ENCODE data around the gene ZNF451.

ZNF451 gene

GRCh38 chr6:57173056-57173885, 83.3 kb downstream of the ZNF451 start:
- H3K4me3 ChIP-seq (ENCODE audit: low read depth, low read length) = peak overlapping the region; percentile 92
- TF ChIP-seq CTCF (IDR thresholded peaks at IDR 0.05; ENCODE audit: low read depth, low read length) = no peak

- no peak for TF ChIP-seq CTCF (IDR thresholded peaks at IDR 0.05; ENCODE audit: low read depth, low read length)
- peak overlapping the region; percentile 92 for H3K4me3 ChIP-seq (ENCODE audit: low read depth, low read length)
Measured at GRCh38 chr6:57173886-57174510, 84.0 kb downstream of the ZNF451 start.

- no peak for TF ChIP-seq CTCF (IDR thresholded peaks at IDR 0.05; ENCODE audit: low read depth, low read length)
- peak overlapping the region; percentile 92 for H3K4me3 ChIP-seq (ENCODE audit: low read depth, low read length)
Measured at GRCh38 chr6:57174511-57174907, 84.5 kb downstream of the ZNF451 start.

- no peak for TF ChIP-seq CTCF (IDR thresholded peaks at IDR 0.05; ENCODE audit: low read depth, low read length)
- H3K4me3 ChIP-seq (ENCODE audit: low read depth, low read length) = no peak overlapping the region
Measured at GRCh38 chr6:57177545-57178265, 87.7 kb downstream of the ZNF451 start.

- no peak for TF ChIP-seq CTCF (IDR thresholded peaks at IDR 0.05; ENCODE audit: low read depth, low read length)
- no peak overlapping the region for H3K4me3 ChIP-seq (ENCODE audit: low read depth, low read length)
Measured at GRCh38 chr6:57180596-57180995, 90.6 kb downstream of the ZNF451 start.

- no peak overlapping the region for H3K4me3 ChIP-seq (ENCODE audit: low read depth, low read length)
- no peak for TF ChIP-seq CTCF (IDR thresholded peaks at IDR 0.05; ENCODE audit: low read depth, low read length)
Measured at GRCh38 chr6:57182017-57182432, 92.0 kb downstream of the ZNF451 start.

Data from WI38 (cell line).